PFSK-1 (cell line): Measurements from ENCODE around the gene AKAP10.

Experiments
- FOXP2 ChIP-seq: optimal IDR thresholded peaks from 2 replicates; pipeline ENCODE3; 2011; ENCODE audit warnings: borderline replicate concordance, control low read depth, inconsistent platforms; ENCODE audit not compliant: insufficient read depth; ENCODE audit errors: extremely low read length, extremely low read depth
- POLR2AphosphoS5 ChIP-seq: IDR thresholded peaks from 2 replicates; pipeline ENCODE4 v1.6.1; 2012; ENCODE audit warnings: low read depth, mild to moderate bottlenecking, control low read depth, low read length, moderate library complexity
- REST ChIP-seq, 2 experiments: IDR thresholded peaks; 2 replicates each; pipeline versions ENCODE4 v1.6.1 to v1.8.0; 2011 to 2012; ENCODE audit warnings: low read depth in 2 of 2, low read length in 2 of 2, control low read depth in 1 of 2, inconsistent platforms in 1 of 2, mild to moderate bottlenecking in 1 of 2, moderate library complexity in 1 of 2; ENCODE audit not compliant: insufficient read depth in 1 of 2
- SIN3A ChIP-seq: IDR thresholded peaks from 2 replicates; pipeline ENCODE4 v1.6.1; 2012; ENCODE audit warnings: mild to moderate bottlenecking, low read length, moderate library complexity, borderline replicate concordance; ENCODE audit not compliant: insufficient read depth
- TAF1 ChIP-seq: IDR thresholded peaks from 2 replicates; pipeline ENCODE4 v1.6.1; 2012; ENCODE audit warnings: low read length, control low read depth, borderline replicate concordance; ENCODE audit not compliant: insufficient read depth

Gene AKAP10

GRCh38 chr17:20010099-20010863 lies 32.7 kb upstream of the AKAP10 start:
- TF ChIP-seq FOXP2 (no peak), TAF1 (no peak)

- TF ChIP-seq REST (IDR thresholded peaks at IDR 0.05; ENCODE audit: insufficient read depth in 1 of 2, low read depth in 2 of 2, low read length in 2 of 2) (no peak), FOXP2 (peak; percentile 50)
Observed at GRCh38 chr17:20009302-20010098, 31.9 kb upstream of the AKAP10 start, which contains the start of gene SPECC1. SPECC1 (plus strand) TSS chr17:20009359; CDS start chr17:20096652, 87,293 bp downstream.

- TF ChIP-seq POLR2AphosphoS5, result no peak
- TF ChIP-seq TAF1, result no peak
- no peak for TF ChIP-seq SIN3A
- TF ChIP-seq FOXP2, result no peak
- no peak for TF ChIP-seq REST (IDR thresholded peaks at IDR 0.05; ENCODE audit: insufficient read depth in 1 of 2, low read depth in 2 of 2, low read length in 2 of 2)
Observed at GRCh38 chr17:20009052-20009301, 31.3 kb upstream of the AKAP10 start.

GRCh38 chr17:20008242-20009051 lies 30.8 kb upstream of the AKAP10 start:
- TF ChIP-seq TAF1, result no peak
- no peak for TF ChIP-seq FOXP2
- TF ChIP-seq SIN3A, result no peak
- TF ChIP-seq REST (IDR thresholded peaks at IDR 0.05; ENCODE audit: insufficient read depth in 1 of 2, low read depth in 2 of 2, low read length in 2 of 2), result no peak
- TF ChIP-seq POLR2AphosphoS5, result no peak

- TF ChIP-seq FOXP2 (peak; percentile 17), REST (IDR thresholded peaks at IDR 0.05; ENCODE audit: insufficient read depth in 1 of 2, low read depth in 2 of 2, low read length in 2 of 2) (peak; percentile 53 to 76; a peak in 3 of 4 replicates), SIN3A (no peak), POLR2AphosphoS5 (no peak), TAF1 (no peak)
Observed at GRCh38 chr17:19996502-19996901, 18.9 kb upstream of the AKAP10 start.
